Measurements from ENCODE around the gene TMEM174. TPM values are rescaled to one million over a fixed set of nuclear protein-coding genes. Genes with fewer than 3 reads are reported as not detected.

The TMEM174 gene
- polyA plus RNA-seq, 10 donors, result not detected

- DNase-seq, result no peak
Observed at GRCh38 chr5:73152411-73153388, 20.3 kb upstream of the TMEM174 start.

GRCh38 chr5:73153513-73153912, 19.5 kb upstream of the TMEM174 start:
- DNase-seq, result no peak

DNA sequence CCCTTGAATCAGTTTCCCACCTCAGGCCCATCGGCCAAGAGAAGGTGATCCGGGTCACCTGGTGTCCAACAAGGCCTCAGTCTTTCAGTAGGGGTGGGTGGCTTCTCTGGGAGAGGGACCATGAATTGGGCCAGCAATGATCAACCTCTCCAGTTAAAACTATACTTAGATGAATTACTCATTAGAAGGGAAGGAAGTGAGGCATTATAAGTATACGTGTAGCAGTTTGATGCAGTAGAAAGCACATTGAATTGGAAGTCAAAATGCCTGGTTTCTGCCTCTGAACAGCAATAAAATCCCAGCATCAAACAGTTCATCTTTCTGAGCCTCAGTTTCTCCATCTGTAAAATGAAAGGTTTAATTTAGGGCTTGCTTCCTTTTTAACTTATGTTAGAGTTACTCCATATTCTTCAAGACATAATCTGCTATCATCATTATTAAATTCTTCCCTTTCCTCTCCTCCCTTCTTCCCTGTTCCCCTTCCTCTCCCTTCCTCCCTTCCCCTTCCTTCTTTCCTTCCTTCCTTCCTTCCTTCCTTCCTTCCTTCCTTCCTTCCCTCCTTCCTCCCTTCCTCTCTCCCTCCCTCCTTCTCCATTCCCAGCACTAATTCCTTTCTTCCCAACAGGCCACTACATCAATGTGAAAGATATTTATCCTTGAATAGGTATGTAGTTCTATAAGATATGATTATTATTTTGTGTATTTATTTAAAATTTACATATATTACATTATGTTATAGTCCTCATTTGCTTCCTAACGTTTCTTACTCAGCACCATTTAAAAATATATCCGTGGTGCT, 18.6 kb upstream of the TMEM174 start:
- no peak for DNase-seq

DNA sequence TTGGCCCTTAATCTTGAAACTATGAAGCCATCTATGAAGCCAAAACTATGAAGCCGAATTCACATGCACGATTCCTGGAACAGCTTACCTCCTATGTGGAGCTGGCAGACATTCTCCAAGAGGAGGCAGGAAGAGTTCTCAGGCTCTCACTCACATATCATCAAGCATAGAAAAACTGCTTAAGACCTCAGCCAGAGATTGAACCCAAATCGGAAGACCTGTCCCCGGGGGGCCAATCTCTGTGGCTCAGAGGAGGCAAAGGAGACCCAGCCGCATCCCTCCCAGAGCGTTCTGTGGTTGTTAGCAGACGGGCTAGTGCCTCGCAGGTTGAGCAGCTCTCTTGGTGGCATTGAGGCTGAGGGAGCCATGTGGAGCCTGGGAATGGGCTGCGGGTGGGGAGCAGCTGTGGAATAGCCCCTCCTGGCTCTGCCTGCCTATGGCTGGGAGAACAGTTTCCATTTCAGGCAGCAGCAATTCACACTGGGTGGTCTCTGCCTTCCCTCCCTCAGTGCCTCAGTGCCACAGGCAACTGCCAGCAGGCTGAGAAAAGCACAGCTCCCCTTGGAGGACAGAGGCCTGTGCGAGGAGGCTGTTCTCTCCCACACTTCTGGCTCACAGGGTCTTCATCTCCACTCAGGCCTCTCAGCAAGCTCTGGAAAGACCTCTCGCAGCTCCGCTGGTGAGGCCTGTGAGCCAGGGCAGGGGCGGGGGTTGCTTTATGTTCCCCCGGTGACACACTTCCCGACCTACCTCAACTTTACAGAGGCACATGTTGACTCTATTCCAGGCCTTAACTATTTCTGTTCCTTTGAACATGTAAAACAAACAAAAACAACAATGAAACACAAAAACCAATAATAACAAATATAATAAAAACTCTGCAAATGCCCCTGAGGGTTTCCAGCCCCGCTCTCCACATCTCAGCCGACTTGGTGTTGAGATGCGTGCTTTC, 17.4 kb upstream of the TMEM174 start:
- no peak for DNase-seq

- no peak for DNase-seq
Observed at GRCh38 chr5:73157414-73158303, 15.3 kb upstream of the TMEM174 start.

GRCh38 chr5:73158313-73158712, 14.7 kb upstream of the TMEM174 start:
- no peak for DNase-seq

GRCh38 chr5:73160239-73160671, 12.7 kb upstream of the TMEM174 start:
- DNase-seq, result no peak

GRCh38 chr5:73170522-73170921, 2.5 kb upstream of the TMEM174 start:
- DNase-seq, result no peak

DNA sequence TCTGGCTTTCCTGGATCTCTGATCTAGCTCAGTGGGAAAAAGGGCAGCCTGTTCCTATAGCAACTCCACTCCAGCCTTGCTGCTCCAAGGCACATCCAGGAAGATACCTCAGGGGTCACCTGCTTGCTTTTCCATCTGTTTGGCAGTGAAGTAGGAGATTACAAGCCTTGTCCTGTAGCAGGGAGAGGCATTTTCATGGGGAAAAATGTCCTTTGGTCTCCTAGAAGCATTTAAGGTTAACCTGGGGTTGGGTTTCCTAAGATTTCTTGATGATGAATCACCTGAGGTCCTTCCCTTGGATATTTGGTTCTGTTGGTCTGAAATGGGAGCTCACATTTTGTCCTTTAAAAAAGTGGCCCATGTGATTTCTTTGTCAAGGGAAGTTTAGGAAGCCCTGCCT, 1.5 kb upstream of the TMEM174 start:
- DNase-seq, result no peak

- no peak for DNase-seq
Observed at GRCh38 chr5:73174100-73174815, 1.3 kb downstream of the TMEM174 start.

GRCh38 chr5:73176250-73176649, 3.3 kb downstream of the TMEM174 start:
- no peak for DNase-seq

GRCh38 chr5:73178265-73178664, 5.3 kb downstream of the TMEM174 start:
- DNase-seq, result no peak

- DNase-seq, result no peak
Observed at GRCh38 chr5:73179730-73180129, 6.7 kb downstream of the TMEM174 start.

- no peak for DNase-seq
Observed at GRCh38 chr5:73180566-73180965, 7.6 kb downstream of the TMEM174 start.

DNA sequence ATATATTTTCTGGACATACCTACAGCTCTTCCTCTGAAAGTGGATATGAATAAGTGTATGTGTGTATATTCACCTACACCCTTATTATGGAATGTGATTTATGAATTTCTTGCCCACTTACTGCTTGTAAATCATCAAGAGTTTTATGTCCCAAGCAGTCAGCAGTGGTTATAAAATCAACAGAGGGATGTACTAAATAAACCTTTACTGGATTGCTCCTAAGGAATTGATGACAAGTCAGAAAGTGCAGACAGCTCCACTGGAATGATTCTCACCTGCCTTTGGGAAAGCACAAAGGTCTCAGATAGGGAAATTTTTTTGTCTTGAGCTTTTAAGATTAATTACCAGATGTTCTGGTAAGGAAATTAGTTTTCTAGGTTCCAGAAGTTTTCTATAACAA, 9.3 kb downstream of the TMEM174 start:
- DNase-seq, result no peak

GRCh38 chr5:73183000-73183399, 10.0 kb downstream of the TMEM174 start:
- DNase-seq, result no peak

DNA sequence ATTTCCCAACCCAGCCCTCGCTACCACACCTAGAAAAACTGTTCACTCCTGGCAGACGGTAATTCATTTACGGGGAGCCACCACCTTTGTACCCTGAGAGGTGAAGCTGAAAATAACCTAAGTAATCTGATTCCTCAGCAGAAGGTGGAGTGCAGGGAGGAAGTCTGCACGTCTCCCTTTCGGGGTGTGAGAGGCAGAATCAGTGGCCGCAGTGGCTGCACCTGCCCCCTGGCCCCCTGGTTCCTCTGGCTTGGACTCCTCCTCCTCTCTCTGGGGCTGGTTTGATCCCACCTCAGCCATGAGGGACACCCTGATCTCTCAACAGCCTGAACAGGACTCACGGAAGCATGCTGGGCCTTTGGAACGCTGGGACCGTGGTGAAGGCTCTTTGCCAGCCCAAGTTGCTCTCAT, 10.5 kb downstream of the TMEM174 start:
- DNase-seq, result no peak

GRCh38 chr5:73186976-73187375, 14.0 kb downstream of the TMEM174 start:
- no peak for DNase-seq

DNA sequence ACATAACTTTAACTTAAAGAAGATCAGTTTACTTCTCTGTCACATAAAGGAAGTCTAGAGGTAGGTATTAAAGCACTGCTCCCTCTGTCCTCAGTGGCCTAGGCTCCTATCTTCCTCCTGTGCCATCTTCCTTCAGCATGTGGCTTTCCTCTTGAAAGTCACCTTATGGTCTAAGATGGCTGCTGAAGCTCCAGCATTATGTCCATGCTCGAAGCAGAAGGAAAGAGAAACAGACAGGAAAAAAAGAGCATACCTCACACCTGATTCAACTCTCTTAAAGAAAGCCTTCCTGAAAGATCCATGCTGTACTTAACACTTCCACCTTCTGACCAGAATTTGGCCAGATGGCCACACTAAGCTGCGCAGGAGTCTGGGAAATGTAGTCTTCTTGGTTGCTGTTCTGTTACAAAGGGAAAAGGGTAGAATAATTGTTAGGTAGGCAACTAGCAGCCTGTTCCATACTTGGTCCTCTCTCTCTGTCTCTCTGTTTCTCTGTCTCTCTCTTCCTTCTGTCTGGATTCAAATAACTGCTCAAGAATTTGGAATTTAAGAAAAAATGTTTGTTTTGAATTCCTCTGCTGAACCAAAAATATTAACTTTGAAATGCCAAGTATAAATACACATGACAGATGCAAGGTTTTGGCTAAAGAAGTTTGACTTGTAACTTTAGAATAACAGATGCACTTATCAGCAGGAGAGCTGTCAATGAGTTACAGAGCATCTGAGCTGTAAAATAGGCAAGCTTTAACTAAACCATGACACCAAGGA, 16.0 kb downstream of the TMEM174 start:
- DNase-seq, result peak in 1 of 3 donors; percentile 33
